ENCODE measurements around the gene OR13C8. TPM values are rescaled to one million over a fixed set of nuclear protein-coding genes. Genes with fewer than 3 reads are reported as not detected.

OR13C8 gene
- total RNA-seq, 1 experiment from 2014 or later: not detected

DNA sequence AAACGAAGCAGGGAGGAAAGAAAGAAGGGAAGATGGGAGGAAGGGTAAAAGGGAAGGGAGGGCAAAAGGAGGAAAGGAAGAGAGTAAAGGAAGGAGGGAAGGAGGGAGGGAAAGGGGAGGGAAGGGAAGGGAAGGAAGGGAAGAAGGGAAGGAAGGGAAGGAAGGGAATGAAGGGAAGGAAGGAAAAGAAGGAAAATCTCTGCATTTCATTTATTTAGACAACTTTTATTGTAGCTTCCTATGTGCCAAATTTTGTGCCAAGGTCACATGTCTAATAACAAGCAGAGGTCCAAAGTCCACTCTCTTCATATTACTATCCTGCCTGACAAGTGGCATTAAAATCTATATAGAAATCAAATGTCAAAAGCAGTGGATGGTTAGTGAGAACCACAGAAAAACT lies 29.7 kb upstream of the OR13C8 start:
- CTCF ChIA-PET: no interaction called here
- TF ChIP-seq, protein P1, sequence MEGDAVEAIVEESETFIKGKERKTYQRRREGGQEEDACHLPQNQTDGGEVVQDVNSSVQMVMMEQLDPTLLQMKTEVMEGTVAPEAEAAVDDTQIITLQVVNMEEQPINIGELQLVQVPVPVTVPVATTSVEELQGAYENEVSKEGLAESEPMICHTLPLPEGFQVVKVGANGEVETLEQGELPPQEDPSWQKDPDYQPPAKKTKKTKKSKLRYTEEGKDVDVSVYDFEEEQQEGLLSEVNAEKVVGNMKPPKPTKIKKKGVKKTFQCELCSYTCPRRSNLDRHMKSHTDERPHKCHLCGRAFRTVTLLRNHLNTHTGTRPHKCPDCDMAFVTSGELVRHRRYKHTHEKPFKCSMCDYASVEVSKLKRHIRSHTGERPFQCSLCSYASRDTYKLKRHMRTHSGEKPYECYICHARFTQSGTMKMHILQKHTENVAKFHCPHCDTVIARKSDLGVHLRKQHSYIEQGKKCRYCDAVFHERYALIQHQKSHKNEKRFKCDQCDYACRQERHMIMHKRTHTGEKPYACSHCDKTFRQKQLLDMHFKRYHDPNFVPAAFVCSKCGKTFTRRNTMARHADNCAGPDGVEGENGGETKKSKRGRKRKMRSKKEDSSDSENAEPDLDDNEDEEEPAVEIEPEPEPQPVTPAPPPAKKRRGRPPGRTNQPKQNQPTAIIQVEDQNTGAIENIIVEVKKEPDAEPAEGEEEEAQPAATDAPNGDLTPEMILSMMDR (IDR thresholded peaks at IDR 0.05; ENCODE audit: insufficient read depth in 1 of 2, low read depth in 1 of 2, low read length in 1 of 2, severe bottlenecking in 1 of 2, unreplicated experiment in 1 of 2): no peak
- Mint-ChIP-seq H3K27ac (ENCODE audit: unreplicated experiment) (no peak overlapping the region), H3K4me1 (ENCODE audit: low read depth, unreplicated experiment) (no peaks in the 10 kb centered on the region), H3K4me3 (ENCODE audit: unreplicated experiment) (no peak overlapping the region), H3K36me3 (ENCODE audit: insufficient read depth, unreplicated experiment) (no peaks in the 10 kb centered on the region), H3K27me3 (ENCODE audit: insufficient read depth, unreplicated experiment) (no peaks in the 10 kb centered on the region), H3K9me3 (ENCODE audit: unreplicated experiment) (no peaks in the 10 kb centered on the region)
- Histone ChIP-seq H3K9me3 (no peaks in the 10 kb centered on the region), H3K4me1 (no peaks in the 10 kb centered on the region), H3K4me3 (ENCODE audit: low read depth, low read length) (no peak overlapping the region), H3K36me3 (ENCODE audit: control insufficient read depth, insufficient read depth, low read length) (no peaks in the 10 kb centered on the region), H3K27me3 (replicated peaks; ENCODE audit: control insufficient read depth, insufficient read depth, low read length) (no peaks in the 10 kb centered on the region)
- intact Hi-C loops (cut with micrococcal nuclease; ENCODE audit: unreplicated experiment): loop anchor here (10.0 kb wide), 1 partner anchor 64 kb away; no protein-coding TSS in a partner anchor
- no TSS peak for BruUV-seq (replicated peaks)
- no peak for DNase-seq
- POLR2A ChIA-PET: no interaction called here

GRCh38 chr9:104544644-104545043 lies 24.3 kb upstream of the OR13C8 start:
- Histone ChIP-seq H3K4me1 (no peaks in the 10 kb centered on the region), H3K4me3 (ENCODE audit: low read depth, low read length) (no peak overlapping the region), H3K27me3 (replicated peaks; ENCODE audit: control insufficient read depth, insufficient read depth, low read length) (no peaks in the 10 kb centered on the region), H3K36me3 (ENCODE audit: control insufficient read depth, insufficient read depth, low read length) (no peaks in the 10 kb centered on the region), H3K9me3 (no peaks in the 10 kb centered on the region)
- intact Hi-C loops (cut with micrococcal nuclease; ENCODE audit: unreplicated experiment): no loop called here
- TF ChIP-seq, protein P1 (IDR thresholded peaks at IDR 0.05; ENCODE audit: insufficient read depth in 1 of 2, low read depth in 1 of 2, low read length in 1 of 2, severe bottlenecking in 1 of 2, unreplicated experiment in 1 of 2): no peak
- BruUV-seq (replicated peaks): no TSS peak
- no peak overlapping the region for H3K4me3 Mint-ChIP-seq (ENCODE audit: unreplicated experiment)
- no peaks in the 10 kb centered on the region for H3K36me3 Mint-ChIP-seq (ENCODE audit: insufficient read depth, unreplicated experiment)
- CTCF ChIA-PET: no interaction called here
- no peaks in the 10 kb centered on the region for H3K9me3 Mint-ChIP-seq (ENCODE audit: unreplicated experiment)
- no peak overlapping the region for H3K27ac Mint-ChIP-seq (ENCODE audit: unreplicated experiment)
- H3K4me1 Mint-ChIP-seq (ENCODE audit: low read depth, unreplicated experiment): no peaks in the 10 kb centered on the region
- H3K27me3 Mint-ChIP-seq (ENCODE audit: insufficient read depth, unreplicated experiment): no peaks in the 10 kb centered on the region
- POLR2A ChIA-PET: no interaction called here
- DNase-seq: no peak

DNA sequence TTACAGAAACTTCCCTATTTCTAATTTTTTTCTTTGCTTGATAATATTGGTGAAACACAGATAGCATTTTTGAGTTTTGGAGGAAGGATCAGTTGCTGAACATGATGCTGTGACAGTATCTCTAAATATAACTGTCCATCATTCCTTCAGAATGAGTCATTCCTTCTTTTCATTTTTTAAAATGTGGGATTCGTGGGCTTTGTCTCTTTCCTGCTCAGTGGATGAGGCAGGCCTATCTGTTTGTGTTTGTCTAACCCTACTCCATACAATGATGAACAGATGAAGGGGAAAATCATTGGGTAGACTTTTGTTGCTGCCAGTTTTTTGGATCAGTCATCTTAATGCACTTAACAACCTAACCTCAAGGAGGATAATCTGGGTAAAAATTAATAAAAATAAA lies 15.7 kb upstream of the OR13C8 start:
- BruUV-seq (replicated peaks): no TSS peak
- Mint-ChIP-seq H3K36me3 (ENCODE audit: insufficient read depth, unreplicated experiment) (no peaks in the 10 kb centered on the region), H3K4me1 (ENCODE audit: low read depth, unreplicated experiment) (no peaks in the 10 kb centered on the region), H3K4me3 (ENCODE audit: unreplicated experiment) (no peak overlapping the region), H3K27ac (ENCODE audit: unreplicated experiment) (no peak overlapping the region), H3K27me3 (ENCODE audit: insufficient read depth, unreplicated experiment) (no peaks in the 10 kb centered on the region), H3K9me3 (ENCODE audit: unreplicated experiment) (peaks cover 2% of the 10 kb centered on the region)
- TF ChIP-seq, protein P1 (IDR thresholded peaks at IDR 0.05; ENCODE audit: insufficient read depth in 1 of 2, low read depth in 1 of 2, low read length in 1 of 2, severe bottlenecking in 1 of 2, unreplicated experiment in 1 of 2): no peak
- H3K27me3 ChIP-seq (replicated peaks; ENCODE audit: control insufficient read depth, insufficient read depth, low read length): no peaks in the 10 kb centered on the region
- DNase-seq: no peak
- H3K4me1 ChIP-seq: no peaks in the 10 kb centered on the region
- H3K9me3 ChIP-seq: no peaks in the 10 kb centered on the region
- H3K36me3 ChIP-seq (ENCODE audit: control insufficient read depth, insufficient read depth, low read length): no peaks in the 10 kb centered on the region
- no peak overlapping the region for H3K4me3 ChIP-seq (ENCODE audit: low read depth, low read length)
- CTCF ChIA-PET: no interaction called here
- POLR2A ChIA-PET: no interaction called here
- intact Hi-C loops (cut with micrococcal nuclease; ENCODE audit: unreplicated experiment): no loop called here
